ENCODE data around the gene CEP43.

Gene CEP43

GRCh38 chr6:167044696-167045095, 45.5 kb downstream of the CEP43 start:
- no peak for DNase-seq (ENCODE audit: low spot score)
- in situ Hi-C loops (cut with MboI; ENCODE audit: low pct_unique_long_range_greater_than_20kb, low sequenced_read_pairs, unreplicated experiment), result no loop called here
- TF ChIP-seq CTCF (IDR thresholded peaks at IDR 0.05; ENCODE audit: extremely low read depth, insufficient read depth, missing control alignments), result no peak

GRCh38 chr6:167045828-167046580, 46.8 kb downstream of the CEP43 start:
- in situ Hi-C loops (cut with MboI; ENCODE audit: low pct_unique_long_range_greater_than_20kb, low sequenced_read_pairs, unreplicated experiment), result no loop called here
- no peak for TF ChIP-seq CTCF (IDR thresholded peaks at IDR 0.05; ENCODE audit: extremely low read depth, insufficient read depth, missing control alignments)
- no peak for DNase-seq (ENCODE audit: low spot score)

- no peak for DNase-seq (ENCODE audit: low spot score)
- no peak for TF ChIP-seq CTCF (IDR thresholded peaks at IDR 0.05; ENCODE audit: extremely low read depth, insufficient read depth, missing control alignments)
- in situ Hi-C loops (cut with MboI; ENCODE audit: low pct_unique_long_range_greater_than_20kb, low sequenced_read_pairs, unreplicated experiment), result no loop called here
Observed at GRCh38 chr6:167046861-167047495, 47.8 kb downstream of the CEP43 start.

GRCh38 chr6:167047554-167047953, 48.4 kb downstream of the CEP43 start:
- DNase-seq (ENCODE audit: low spot score), result peak; percentile 73
- no peak for TF ChIP-seq CTCF (IDR thresholded peaks at IDR 0.05; ENCODE audit: extremely low read depth, insufficient read depth, missing control alignments)
- in situ Hi-C loops (cut with MboI; ENCODE audit: low pct_unique_long_range_greater_than_20kb, low sequenced_read_pairs, unreplicated experiment), result no loop called here
